HG02981 (cell line): Measurements from ENCODE around the gene ZNF484.
"Not testable (repeated sequence)": the region's sequence is repeated elsewhere in the genome, so short reads cannot be mapped to it uniquely, and the experiment has no call there.

Experiments used
- ATAC-seq: cut with Tn5 transposase; IDR thresholded peaks from one replicate; pipeline ENCODE4 v1.9.1; 2021; ENCODE audit warnings: mild to moderate bottlenecking, moderate library complexity; ENCODE audit not compliant: unreplicated experiment

The ZNF484 gene

DNA sequence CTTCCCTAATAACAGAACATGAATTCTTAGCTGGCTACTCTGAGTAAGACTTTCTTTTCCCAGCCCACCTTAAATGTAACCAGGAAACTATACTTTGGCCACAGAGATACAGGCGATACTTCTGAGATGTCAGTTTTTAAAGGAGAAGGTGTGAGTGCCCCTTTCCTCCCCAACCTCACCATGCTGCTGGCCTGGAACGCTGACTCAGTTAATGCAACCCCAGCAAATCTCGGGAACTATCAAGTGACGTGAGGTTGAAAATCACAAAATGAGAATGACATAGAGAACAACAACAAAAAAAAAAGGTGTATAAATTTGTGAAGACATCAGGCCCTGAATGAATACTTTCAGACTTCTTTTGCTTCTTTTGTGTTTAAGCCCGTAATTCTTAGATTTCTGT is 13.7 kb downstream of the ZNF484 start:
- ATAC-seq: no peak

- ATAC-seq: no peak
These were observed 17.0 kb downstream of the ZNF484 start for GRCh38 chr9:92860867-92861266.

DNA sequence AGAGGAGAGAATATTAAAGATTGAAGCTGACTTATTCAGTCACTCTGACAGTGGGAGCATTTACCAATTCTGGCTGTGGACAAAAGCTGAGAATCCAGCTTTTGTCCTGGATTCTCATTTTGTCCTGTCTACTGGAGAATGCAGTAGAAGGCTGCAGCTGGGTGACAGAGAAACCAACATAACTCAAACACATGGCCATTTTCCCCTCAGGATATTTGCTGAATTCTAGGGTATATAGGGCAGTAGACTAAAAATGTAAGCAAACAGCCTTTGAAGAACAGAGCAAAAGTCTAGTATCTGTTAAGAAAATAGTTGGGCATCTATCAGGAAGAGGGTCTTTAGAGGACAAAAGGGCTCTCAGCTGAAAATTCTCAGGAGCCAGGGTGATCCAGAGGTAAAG is 20.6 kb downstream of the ZNF484 start:
- ATAC-seq: no peak

DNA sequence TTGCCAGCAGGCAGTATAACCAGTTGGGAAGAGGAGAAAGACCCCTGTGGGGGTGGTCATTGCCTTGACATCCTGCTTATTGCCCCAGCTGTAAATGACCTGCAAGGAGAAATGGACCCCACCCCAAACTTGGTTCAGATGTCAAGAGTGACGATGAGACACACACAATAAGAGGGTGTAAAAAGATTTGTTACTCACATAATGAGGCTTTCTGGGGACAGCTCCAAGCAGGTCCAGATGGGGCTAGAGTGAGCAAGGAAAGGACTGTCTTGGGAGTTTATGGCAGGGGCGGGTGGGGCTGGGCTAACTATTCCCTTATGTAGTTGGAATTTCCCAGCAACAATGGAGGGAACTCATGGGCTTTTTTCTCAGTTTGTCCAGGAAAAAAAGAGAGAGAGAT is 24.1 kb downstream of the ZNF484 start:
- ATAC-seq: no peak

- ATAC-seq: no peak
These were observed 26.9 kb downstream of the ZNF484 start for GRCh38 chr9:92850898-92851297.

GRCh38 chr9:92848740-92849139 is 29.1 kb downstream of the ZNF484 start:
- ATAC-seq: not testable (repeated sequence)

GRCh38 chr9:92846662-92847145 is 31.1 kb downstream of the ZNF484 start:
- ATAC-seq: no peak

DNA sequence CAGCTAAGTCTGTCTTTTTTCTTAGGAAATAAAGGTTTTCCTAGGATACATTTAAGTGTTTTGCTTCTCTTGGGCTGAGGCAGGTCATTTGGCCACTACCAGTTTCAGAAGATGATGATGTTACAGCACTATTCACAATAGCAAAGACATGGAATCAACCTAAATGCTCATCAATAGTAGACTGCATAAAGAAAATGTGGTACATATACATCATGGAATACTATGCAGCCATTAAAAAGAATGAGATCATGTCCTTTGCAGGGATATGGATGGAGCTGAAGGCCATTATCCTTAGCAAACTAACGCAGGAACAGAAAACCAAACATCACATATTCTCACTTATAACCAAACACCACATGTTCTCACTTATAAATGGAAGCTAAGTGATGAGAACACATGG is 39.4 kb downstream of the ZNF484 start:
- ATAC-seq: not testable (repeated sequence)

DNA sequence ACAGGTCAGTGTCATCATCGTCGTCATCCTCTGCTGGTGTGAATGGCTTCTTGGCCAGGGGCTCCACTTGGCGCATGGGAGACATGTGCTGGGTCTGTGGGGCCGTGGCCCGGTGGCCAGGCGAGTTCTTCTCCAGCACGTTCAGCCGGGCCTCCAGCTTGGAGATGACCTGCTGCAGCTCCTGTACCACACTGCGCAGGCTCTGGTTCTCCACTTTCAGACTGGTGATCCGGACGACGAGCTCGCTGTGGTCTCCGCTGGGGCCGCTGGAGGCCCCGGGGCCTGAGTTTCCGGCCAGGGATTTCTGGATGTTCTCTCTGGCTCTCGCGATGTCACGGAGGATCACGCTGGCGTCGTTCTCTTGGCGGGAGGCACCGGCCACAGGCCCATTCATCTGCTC is 40.6 kb downstream of the ZNF484 start:
- ATAC-seq: no peak

DNA sequence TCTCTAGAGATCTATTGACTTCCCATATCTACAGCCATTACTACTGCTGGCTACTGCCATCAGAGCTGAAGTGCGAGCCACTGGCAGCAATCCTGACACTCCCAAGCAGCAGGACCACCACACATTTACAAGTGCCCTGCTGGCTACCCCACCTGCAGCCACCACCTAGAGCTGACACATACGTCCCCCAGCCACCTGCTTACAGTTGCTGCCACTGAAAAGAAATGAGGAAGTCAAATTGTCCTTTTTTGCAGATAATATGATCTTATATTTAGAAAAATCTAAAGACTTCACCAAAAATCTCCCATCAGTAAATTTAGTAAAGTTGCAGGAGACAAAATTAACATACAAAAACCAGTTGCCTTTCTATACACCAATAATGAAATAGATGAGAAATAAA is 48.4 kb downstream of the ZNF484 start:
- no peak for ATAC-seq

DNA sequence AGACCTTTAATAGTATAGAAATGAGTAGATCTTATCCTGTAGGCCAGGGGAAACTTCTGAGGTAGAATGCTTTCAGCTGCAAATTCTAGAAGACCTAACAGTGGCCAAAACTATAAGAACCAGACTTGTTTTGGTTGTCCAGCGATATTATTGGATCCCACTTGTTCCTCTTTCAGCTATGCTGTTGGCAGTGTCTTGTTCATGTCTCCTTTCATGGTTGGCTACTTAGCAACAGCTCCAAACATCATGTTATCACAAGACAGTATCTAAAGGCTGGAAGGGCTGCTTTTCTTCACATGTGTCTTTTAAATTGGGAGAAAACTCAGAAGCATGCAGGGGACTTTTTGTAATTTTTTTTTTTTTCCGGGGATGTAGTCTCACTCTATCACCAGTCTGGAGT is 52.8 kb downstream of the ZNF484 start:
- ATAC-seq: not testable (repeated sequence)

DNA sequence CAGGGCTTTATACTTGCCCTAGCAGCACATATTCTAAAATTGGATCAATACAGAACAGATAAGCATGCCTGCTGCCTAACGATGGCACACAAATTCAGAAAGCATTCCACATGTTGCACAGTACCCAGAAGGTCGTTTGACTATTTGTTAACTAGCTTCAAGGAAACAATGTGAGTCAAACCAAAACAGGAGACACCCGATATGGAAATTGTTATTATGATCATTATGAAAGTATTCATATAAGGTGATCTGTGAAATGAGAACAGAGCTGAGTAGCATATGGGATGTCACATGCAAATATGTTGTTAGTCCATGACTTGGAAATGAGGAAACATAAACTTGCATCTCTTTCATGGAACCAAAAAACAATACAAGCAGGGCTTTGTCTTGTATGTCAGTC is 56.9 kb downstream of the ZNF484 start:
- no peak for ATAC-seq

DNA sequence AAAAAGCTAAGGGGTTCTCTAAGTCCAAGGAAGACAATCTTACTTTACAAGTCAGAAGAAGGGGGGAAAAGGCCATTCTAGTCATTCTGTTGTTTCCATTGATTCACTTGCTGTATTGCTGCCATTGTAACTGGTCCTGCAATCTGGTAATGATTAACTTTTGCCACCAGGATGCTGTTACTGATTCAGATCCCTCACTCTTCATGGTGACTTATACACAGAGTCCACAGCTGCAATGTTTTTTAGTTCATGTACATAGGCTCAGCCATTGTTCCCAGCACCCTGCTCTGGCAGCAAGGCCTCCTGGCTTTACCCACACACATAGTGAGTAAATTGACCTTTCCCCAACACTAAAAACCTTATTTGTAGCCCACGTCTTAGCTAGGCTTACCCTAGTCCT is 57.9 kb downstream of the ZNF484 start:
- ATAC-seq: not testable (repeated sequence)

DNA sequence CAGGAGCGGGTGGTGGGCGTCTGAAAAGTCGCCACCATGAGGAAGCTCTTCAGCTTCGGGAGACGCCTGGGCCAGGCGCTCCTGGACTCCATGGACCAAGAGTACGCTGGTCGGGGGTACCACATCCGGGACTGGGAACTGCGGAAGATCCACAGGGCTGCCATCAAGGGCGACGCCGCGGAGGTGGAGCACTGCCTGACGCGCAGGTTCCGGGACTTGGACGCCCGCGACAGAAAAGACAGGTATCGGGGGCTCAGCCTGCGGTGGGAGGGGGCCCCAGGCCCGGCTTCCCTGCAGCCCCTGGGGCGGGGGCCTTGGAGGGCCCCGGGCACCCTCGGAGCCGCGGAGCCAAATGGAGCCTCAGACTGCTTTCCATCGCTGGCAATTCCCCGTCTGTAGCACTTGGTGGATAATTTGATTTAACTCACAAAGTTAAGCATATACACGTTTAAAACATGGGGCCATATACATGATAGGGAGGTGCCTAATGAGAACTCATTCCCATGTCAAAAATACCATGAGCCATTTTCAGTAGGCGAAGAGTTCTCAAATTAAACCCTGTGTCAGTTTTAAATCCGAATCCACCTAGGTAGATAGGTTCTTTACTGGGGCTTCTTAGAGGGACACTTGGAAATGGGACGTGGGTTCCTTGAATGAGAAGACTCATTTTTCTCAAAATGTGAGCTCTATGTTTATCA is 68.1 kb downstream of the ZNF484 start:
- not testable (repeated sequence) for ATAC-seq

GRCh38 chr9:92808726-92809451 is 68.9 kb downstream of the ZNF484 start:
- no peak for ATAC-seq

- ATAC-seq: no peak
These were observed 69.8 kb downstream of the ZNF484 start for GRCh38 chr9:92807757-92808725.

GRCh38 chr9:92807031-92807756 is 70.6 kb downstream of the ZNF484 start:
- no peak for ATAC-seq

- ATAC-seq: no peak
These were observed 73.1 kb downstream of the ZNF484 start for GRCh38 chr9:92804727-92805126.

- ATAC-seq: no peak
These were observed 79.5 kb downstream of the ZNF484 start for GRCh38 chr9:92798358-92798757.

DNA sequence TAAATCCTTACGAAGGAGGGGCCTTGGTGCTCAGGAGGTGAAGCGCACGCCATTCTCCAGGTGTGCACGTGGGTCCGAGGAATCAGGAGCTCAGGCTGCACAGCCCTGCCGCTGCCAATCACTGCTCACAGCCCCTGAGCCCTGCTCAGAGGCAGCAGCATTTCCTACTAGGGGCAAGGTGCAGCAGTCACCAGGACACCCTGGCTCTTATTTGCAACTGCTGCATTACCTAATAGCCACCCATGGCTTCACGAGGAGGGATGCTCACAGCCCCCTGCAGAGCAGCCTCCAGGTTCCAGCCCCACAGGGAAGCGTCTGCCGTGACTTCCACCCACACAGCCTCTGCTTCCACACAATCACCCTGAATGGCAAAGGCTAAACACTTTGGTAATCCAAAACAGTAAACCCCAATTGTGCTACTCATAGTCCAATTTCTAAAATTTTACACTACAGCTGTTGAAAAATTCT is 81.5 kb downstream of the ZNF484 start:
- ATAC-seq: not testable (repeated sequence)
